ENCODE results near the gene MDM1. TPM values are rescaled to one million over a fixed set of nuclear protein-coding genes. Genes with fewer than 3 reads are reported as not detected.

Gene MDM1
- total and polyA plus RNA-seq, 11 donors, result 4.0 to 8.4 (median 5.8) TPM

- Histone ChIP-seq H3K27ac (no peak overlapping the region), H3K4me1 (peaks cover 0 to 54% (median 10%) of the 10 kb centered on the region in 12 donors), H3K36me3 (no peaks in the 10 kb centered on the region), H3K9me3 (no peaks in the 10 kb centered on the region), H3K4me3 (no peak overlapping the region), H3K27me3 (no peaks in the 10 kb centered on the region)
- intact Hi-C loops (cut with DNase I), result loop anchor here in 1 of 10 donors (10.0 kb wide), 1 partner anchor 95 kb away; no protein-coding TSS in a partner anchor
- ATAC-seq (no peak), DNase-seq (no peak)
- no peak for TF ChIP-seq CTCF (IDR thresholded peaks at IDR 0.05)
- no peak for TF ChIP-seq POLR2A (IDR thresholded peaks at IDR 0.05)
- 75 to 80% (median 78%) methylated on average over 7 to 8 of the region's 8 CpGs for WGBS, 4 donors
Observed at GRCh38 chr12:68370006-68370590, 37.9 kb upstream of the MDM1 start.

- intact Hi-C loops (cut with DNase I), result loop anchor here in 9 of 10 donors (5.0 to 10.0 kb wide), 9 partner anchors 34 to 316 kb away; partner anchors contain the start of genes RAP1B (in 2 of the 9) and NUP107 (in 1 of the 9)
- 48 to 55% (median 52%) methylated on average over 2 of the region's 2 CpGs for WGBS, 4 donors
- no peaks in the 10 kb centered on the region for H3K27me3 ChIP-seq
Observed at GRCh38 chr12:68368327-68368726, 36.2 kb upstream of the MDM1 start.

GRCh38 chr12:68367903-68368302, 35.7 kb upstream of the MDM1 start:
- 70 to 85% (median 76%) methylated on average over 2 of the region's 2 CpGs for WGBS, 4 donors
- intact Hi-C loops (cut with DNase I), result loop anchor here in 9 of 10 donors (2.0 to 10.0 kb wide), 10 partner anchors 34 to 317 kb away; partner anchors contain the start of genes RAP1B (in 2 of the 9) and NUP107 (in 1 of the 9)

More at GRCh38 chr12:68368327-68368726, 36.2 kb upstream of the MDM1 start:
- Histone ChIP-seq H3K4me3 (no peak overlapping the region), H3K27ac (peak overlapping the region in 2 of 12 donors; percentile 3 to 40), H3K9me3 (no peaks in the 10 kb centered on the region), H3K36me3 (no peaks in the 10 kb centered on the region), H3K4me1 (peaks cover 0 to 59% (median 20%) of the 10 kb centered on the region in 12 donors)
- no peak for DNase-seq
- TF ChIP-seq POLR2A (IDR thresholded peaks at IDR 0.05), result no peak
- no peak for TF ChIP-seq CTCF (IDR thresholded peaks at IDR 0.05)
- ATAC-seq, result no peak

More at GRCh38 chr12:68367903-68368302, 35.7 kb upstream of the MDM1 start:
- no peak overlapping the region for H3K4me3 ChIP-seq
- H3K4me1 ChIP-seq, result peaks cover 0 to 55% (median 20%) of the 10 kb centered on the region in 12 donors
- no peaks in the 10 kb centered on the region for H3K27me3 ChIP-seq
- TF ChIP-seq CTCF (IDR thresholded peaks at IDR 0.05) (no peak), POLR2A (IDR thresholded peaks at IDR 0.05) (no peak)
- no peak for ATAC-seq
- no peaks in the 10 kb centered on the region for H3K9me3 ChIP-seq
- DNase-seq, result no peak
- H3K27ac ChIP-seq, result peak overlapping the region in 2 of 12 donors; percentile 3 to 40
- H3K36me3 ChIP-seq, result no peaks in the 10 kb centered on the region

All from heart left ventricle (tissue), 16 donors.